HEK293 (cell line): Measurements from ENCODE around the gene GALNS.

Experiments used
- BCL11B ChIP-seq: fragments of 450-650 bp; formaldehyde crosslinking; IDR thresholded peaks from 2 replicates; pipeline ENCODE4 v1.5.1; 2016; ENCODE audit warnings: low read depth, missing biosample characterization, missing genetic modification characterization
- FEZF1 ChIP-seq: fragments of 450-650 bp; formaldehyde crosslinking; IDR thresholded peaks from 2 replicates; pipeline ENCODE4 v1.5.1; 2016; ENCODE audit warnings: missing biosample characterization, missing genetic modification characterization
- GFI1B ChIP-seq: fragments of 450-650 bp; formaldehyde crosslinking; IDR thresholded peaks from 2 replicates; pipeline ENCODE4 v1.5.1; 2016; ENCODE audit warnings: missing biosample characterization, missing genetic modification characterization
- HOXD13 ChIP-seq: sonication (generic); formaldehyde crosslinking; IDR thresholded peaks from 2 replicates; pipeline ENCODE4 v1.8.0; 2022; ENCODE audit warnings: missing genetic modification reagents, borderline replicate concordance
- IKZF3 ChIP-seq: fragments of 450-650 bp; IDR thresholded peaks from 2 replicates; pipeline ENCODE4 v1.5.0; 2018; ENCODE audit warnings: missing biosample characterization, mild to moderate bottlenecking, missing genetic modification characterization, moderate library complexity
- KLF17 ChIP-seq: fragments of 450-650 bp; formaldehyde crosslinking; IDR thresholded peaks from 2 replicates; pipeline ENCODE4 v1.5.1; 2016; ENCODE audit warnings: missing biosample characterization, missing genetic modification characterization
- PRDM4 ChIP-seq: fragments of 450-650 bp; formaldehyde crosslinking; IDR thresholded peaks from 2 replicates; pipeline ENCODE4 v1.5.1; 2017; ENCODE audit warnings: missing biosample characterization, missing genetic modification characterization
- REPIN1 ChIP-seq: fragments of 450-650 bp; formaldehyde crosslinking; IDR thresholded peaks from 2 replicates; pipeline ENCODE4 v1.5.1; 2017; ENCODE audit warnings: missing biosample characterization, missing genetic modification characterization, low read depth
- ZBTB1 ChIP-seq: fragments of 450-650 bp; formaldehyde crosslinking; IDR thresholded peaks from 2 replicates; pipeline ENCODE4 v1.5.1; 2016; ENCODE audit warnings: missing biosample characterization, missing genetic modification characterization
- ZBTB17 ChIP-seq: fragments of 450-650 bp; formaldehyde crosslinking; IDR thresholded peaks from 2 replicates; pipeline ENCODE4 v1.5.1; 2016; ENCODE audit warnings: missing biosample characterization, missing genetic modification characterization
- ZBTB20 ChIP-seq: fragments of 450-650 bp; formaldehyde crosslinking; IDR thresholded peaks from 2 replicates; pipeline ENCODE4 v1.5.1; 2016; ENCODE audit warnings: missing biosample characterization, missing genetic modification characterization
- ZIC2 ChIP-seq: fragments of 450-650 bp; formaldehyde crosslinking; IDR thresholded peaks from 2 replicates; pipeline ENCODE4 v1.5.1; 2016; ENCODE audit warnings: missing biosample characterization, missing genetic modification characterization
- ZNF140 ChIP-seq: fragments of 450-650 bp; formaldehyde crosslinking; IDR thresholded peaks from 2 replicates; pipeline ENCODE4 v1.5.1; 2016; ENCODE audit warnings: missing biosample characterization, missing genetic modification characterization
- ZNF148 ChIP-seq: fragments of 450-650 bp; formaldehyde crosslinking; IDR thresholded peaks from 2 replicates; pipeline ENCODE4 v1.5.0; 2017; ENCODE audit warnings: missing biosample characterization, missing genetic modification characterization, borderline replicate concordance
- ZNF174 ChIP-seq: fragments of 450-650 bp; formaldehyde crosslinking; IDR thresholded peaks from 2 replicates; pipeline ENCODE4 v1.5.0; 2017; ENCODE audit warnings: missing biosample characterization, mild to moderate bottlenecking, missing genetic modification characterization
- ZNF19 ChIP-seq: fragments of 450-650 bp; formaldehyde crosslinking; IDR thresholded peaks from 2 replicates; pipeline ENCODE4; 2016; ENCODE audit warnings: missing biosample characterization, missing genetic modification characterization, low read depth
- ZNF2 ChIP-seq: fragments of 450-650 bp; formaldehyde crosslinking; IDR thresholded peaks from 2 replicates; pipeline ENCODE4 v1.5.1; 2016; ENCODE audit warnings: missing biosample characterization, missing genetic modification characterization
- ZNF24 ChIP-seq: fragments of 450-650 bp; formaldehyde crosslinking; IDR thresholded peaks from 2 replicates; pipeline ENCODE4 v1.5.1; 2016; ENCODE audit warnings: missing biosample characterization, missing genetic modification characterization
- ZNF266 ChIP-seq: fragments of 450-650 bp; formaldehyde crosslinking; IDR thresholded peaks from 2 replicates; pipeline ENCODE4 v1.5.1; 2016; ENCODE audit warnings: missing biosample characterization, missing genetic modification characterization, low read depth
- ZNF274 ChIP-seq, 2 experiments: fragments of 200-500 bp in 1 of 2; fragments of 450-650 bp in 1 of 2; sonication (Bioruptor generic) in 1 of 2; formaldehyde crosslinking in 1 of 2; IDR thresholded peaks; 2 replicates each; pipeline versions ENCODE4 v1.5.1 to v1.6.1; 2014 to 2016; ENCODE audit warnings: borderline replicate concordance in 1 of 2, inconsistent platforms in 1 of 2, low read length in 1 of 2, missing biosample characterization in 1 of 2, missing genetic modification characterization in 1 of 2
- ZNF335 ChIP-seq: fragments of 450-650 bp; formaldehyde crosslinking; conservative IDR thresholded peaks from 2 replicates; pipeline ENCODE4 v1.5.1; 2016; ENCODE audit warnings: missing biosample characterization, missing genetic modification characterization
- ZNF362 ChIP-seq: fragments of 450-650 bp; formaldehyde crosslinking; IDR thresholded peaks from 2 replicates; pipeline ENCODE4 v1.5.1; 2016; ENCODE audit warnings: missing biosample characterization, missing genetic modification characterization
- ZNF416 ChIP-seq: fragments of 450-650 bp; formaldehyde crosslinking; IDR thresholded peaks from 2 replicates; pipeline ENCODE4 v1.5.1; 2016; ENCODE audit warnings: missing biosample characterization, missing genetic modification characterization
- ZNF510 ChIP-seq: fragments of 450-650 bp; formaldehyde crosslinking; IDR thresholded peaks from 2 replicates; pipeline ENCODE4 v1.5.1; 2018; ENCODE audit warnings: mild to moderate bottlenecking, missing genetic modification characterization, missing biosample characterization; ENCODE audit not compliant: insufficient replicate concordance
- ZNF555 ChIP-seq: fragments of 450-650 bp; formaldehyde crosslinking; conservative IDR thresholded peaks from 2 replicates; pipeline ENCODE4 v1.5.1; 2017; ENCODE audit warnings: missing biosample characterization, mild to moderate bottlenecking, missing genetic modification characterization, inconsistent platforms
- ZNF596 ChIP-seq: fragments of 450-650 bp; IDR thresholded peaks from 2 replicates; pipeline ENCODE4 v1.5.0; 2018; ENCODE audit warnings: missing biosample characterization, mild to moderate bottlenecking, missing genetic modification characterization, moderate library complexity
- ZNF623 ChIP-seq: fragments of 450-650 bp; formaldehyde crosslinking; IDR thresholded peaks from 2 replicates; pipeline ENCODE4 v1.5.1; 2016; ENCODE audit warnings: missing biosample characterization, missing genetic modification characterization
- ZNF639 ChIP-seq: fragments of 450-650 bp; formaldehyde crosslinking; IDR thresholded peaks from 2 replicates; pipeline ENCODE4 v1.5.1; 2016; ENCODE audit warnings: missing biosample characterization, missing genetic modification characterization
- ZNF658 ChIP-seq: fragments of 450-650 bp; formaldehyde crosslinking; IDR thresholded peaks from 2 replicates; pipeline ENCODE4; 2016; ENCODE audit warnings: missing biosample characterization, missing genetic modification characterization
- ZNF792 ChIP-seq: fragments of 450-650 bp; formaldehyde crosslinking; IDR thresholded peaks from 2 replicates; pipeline ENCODE4 v1.5.1; 2016; ENCODE audit warnings: missing biosample characterization, missing genetic modification characterization
- ZSCAN23 ChIP-seq: fragments of 450-650 bp; formaldehyde crosslinking; IDR thresholded peaks from 2 replicates; pipeline ENCODE4 v1.5.1; 2016; ENCODE audit warnings: missing biosample characterization, missing genetic modification characterization
- ZSCAN30 ChIP-seq: fragments of 450-650 bp; IDR thresholded peaks from 2 replicates; pipeline ENCODE4 v1.5.1; 2018; ENCODE audit warnings: missing biosample characterization, mild to moderate bottlenecking, missing genetic modification characterization, moderate library complexity

GALNS gene

GRCh38 chr16:88811769-88812512, 44.8 kb downstream of the GALNS start, which contains the start of gene APRT (continued):
- TF ChIP-seq ZNF510 (tag by site-specific recombination) = no peak
- peak; percentile 12; the same call in 1 of the 2 replicates for TF ChIP-seq BCL11B (tag by site-specific recombination)
- TF ChIP-seq ZNF555 (tag by site-specific recombination) = no peak
- TF ChIP-seq ZNF19 (tag by site-specific recombination) = no peak
- TF ChIP-seq HOXD13 (CRISPR knock-in tag) = no peak
- TF ChIP-seq ZNF792 = 0 out of 2 replicates have a peak, but pooled peaks have one; percentile 15
- no peak for TF ChIP-seq GFI1B (tag by site-specific recombination)
- peak; percentile 58 for TF ChIP-seq KLF17 (tag by site-specific recombination)
- peak; percentile 77 for TF ChIP-seq ZNF2
- no peak for TF ChIP-seq ZNF266 (tag by site-specific recombination)
- no peak for TF ChIP-seq ZNF148 (tag by site-specific recombination)
- no peak; the same call in 1 of the 2 replicates for TF ChIP-seq PRDM4 (tag by site-specific recombination)
- TF ChIP-seq ZNF416 (tag by site-specific recombination) = no peak
- no peak for TF ChIP-seq ZNF362 (tag by site-specific recombination)
- TF ChIP-seq ZNF639 (tag by site-specific recombination) = 0 out of 2 replicates have a peak, but pooled peaks have one; percentile 35
- no peak for TF ChIP-seq ZNF140
- TF ChIP-seq ZBTB17 (tag by site-specific recombination) = no peak; the same call in 1 of the 2 replicates
- no peak for TF ChIP-seq ZSCAN30 (tag by site-specific recombination)
- TF ChIP-seq ZNF658 (tag by site-specific recombination) = no peak
- TF ChIP-seq ZNF24 (tag by site-specific recombination) = peak; percentile 50; the same call in 1 of the 2 replicates
- peak; percentile 75; the same call in 1 of the 2 replicates for TF ChIP-seq REPIN1 (tag by site-specific recombination)
- no peak for TF ChIP-seq ZNF623 (tag by site-specific recombination)
- no peak for TF ChIP-seq IKZF3 (tag by site-specific recombination)
- no peak for TF ChIP-seq ZBTB1 (tag by site-specific recombination)
- TF ChIP-seq ZNF174 (tag by site-specific recombination) = no peak
- TF ChIP-seq ZSCAN23 (tag by site-specific recombination) = no peak
- TF ChIP-seq FEZF1 (tag by site-specific recombination) = no peak
- TF ChIP-seq ZNF596 (tag by site-specific recombination) = no peak
- no peak for TF ChIP-seq ZIC2 (tag by site-specific recombination)
- no peak for TF ChIP-seq ZNF274 (IDR thresholded peaks at IDR 0.05; ENCODE audit: low read length)
- no peak for TF ChIP-seq ZNF274 (tag by site-specific recombination; IDR thresholded peaks at IDR 0.05; ENCODE audit: borderline replicate concordance)
- TF ChIP-seq ZBTB20 (tag by site-specific recombination) = peak; percentile 90
- TF ChIP-seq ZNF335 (tag by site-specific recombination) = 0 out of 2 replicates have a peak, but pooled peaks have one; percentile 59
